ENCODE results near the gene UNC5A.

Gene UNC5A

DNA sequence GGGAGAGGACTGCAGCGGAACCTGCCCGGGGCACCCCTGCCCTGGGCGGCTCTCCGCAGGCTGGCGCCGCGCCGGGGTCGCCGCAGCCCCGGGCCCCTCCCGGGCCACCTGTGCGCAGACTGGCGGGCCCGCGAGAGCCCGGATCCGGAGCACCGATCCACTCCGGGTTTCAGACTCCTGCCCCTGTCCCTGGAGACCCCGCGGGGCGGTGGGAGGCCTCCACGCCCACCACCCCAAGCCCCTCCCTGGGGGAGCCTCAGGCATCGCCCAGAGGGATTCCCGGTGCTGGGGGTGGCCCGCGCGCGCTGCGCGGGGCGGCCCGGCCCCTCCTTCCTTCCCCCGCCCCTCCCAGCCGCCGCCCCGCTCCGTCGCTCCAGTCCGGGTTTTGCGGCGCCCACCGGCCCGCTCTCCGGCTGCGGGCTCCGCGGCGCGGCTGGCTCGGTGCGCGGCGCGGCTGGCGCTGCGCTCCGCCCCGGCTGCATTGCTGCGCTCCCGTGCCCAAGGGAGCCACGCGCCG, at the start of gene UNC5A:
Gene UNC5A, plus strand, starts transcription at position 479 of the 517 bp plus-strand sequence. CDS start 192 bp downstream, outside the sequence.
- peak in 1 of 3 experiments; percentile 36 for DNase-seq (ENCODE audit: low read depth in 2 of 3, low spot score in 2 of 3)

DNA sequence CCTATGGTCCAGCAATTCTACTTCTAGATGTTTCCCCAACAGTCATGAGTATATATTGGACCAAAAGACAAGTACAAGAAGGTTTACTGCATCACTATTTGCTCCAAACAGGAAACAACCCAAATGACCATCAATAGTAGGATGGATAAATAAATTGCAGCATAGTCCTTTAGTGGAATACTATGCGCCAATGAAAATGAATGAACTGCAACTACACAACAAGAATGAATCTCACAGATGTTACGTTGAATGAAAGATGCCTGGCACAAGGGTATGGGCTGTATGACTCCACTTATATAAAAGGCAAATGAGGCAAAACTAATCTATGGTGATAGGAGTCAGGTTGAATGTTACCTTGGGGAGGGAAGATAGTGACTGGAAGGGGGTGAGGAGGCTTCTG, 48.6 kb upstream of the UNC5A start:
- DNase-seq (ENCODE audit: low read depth in 2 of 3, low spot score in 2 of 3) = no peak

DNA sequence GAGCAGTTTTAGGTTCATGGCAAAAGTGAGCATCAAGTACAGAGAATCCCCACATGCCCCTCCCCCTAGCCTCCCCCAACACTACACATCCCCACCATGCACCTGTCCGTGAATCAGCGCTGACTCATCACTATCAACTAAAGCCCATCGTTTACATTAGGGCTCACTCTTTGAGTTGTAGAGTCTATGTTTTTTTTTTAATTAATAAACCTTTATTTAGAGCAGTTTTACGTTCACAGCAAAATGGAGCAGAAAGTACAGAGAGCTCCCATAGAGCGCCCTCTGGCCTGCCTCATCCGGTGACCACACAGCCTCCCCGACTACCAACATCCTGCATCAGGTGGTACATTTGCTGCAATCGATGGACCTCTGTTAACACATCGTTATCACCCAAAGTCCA, 47.9 kb upstream of the UNC5A start:
- DNase-seq (ENCODE audit: low read depth in 2 of 3, low spot score in 2 of 3) = no peak

DNA sequence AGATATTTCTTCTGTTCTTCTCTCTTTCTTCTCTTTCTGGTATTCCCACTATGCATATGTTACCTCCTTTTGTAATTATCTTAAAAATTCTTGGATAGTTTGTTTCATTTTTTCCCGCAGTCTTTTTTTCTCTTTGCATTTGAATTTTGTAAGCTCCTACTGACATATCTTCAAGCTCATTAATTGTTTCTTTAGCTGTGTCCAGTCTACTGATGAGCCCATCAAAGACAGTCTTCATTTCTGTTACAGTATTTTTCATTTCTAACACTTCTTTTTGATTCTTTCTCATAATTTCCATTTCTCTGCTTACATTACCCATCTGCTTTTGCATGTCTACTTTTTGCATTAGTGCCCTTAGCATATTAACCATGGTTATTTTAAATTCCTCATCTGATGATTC, 44.7 kb upstream of the UNC5A start:
- no peak for DNase-seq (ENCODE audit: low read depth in 2 of 3, low spot score in 2 of 3)

DNA sequence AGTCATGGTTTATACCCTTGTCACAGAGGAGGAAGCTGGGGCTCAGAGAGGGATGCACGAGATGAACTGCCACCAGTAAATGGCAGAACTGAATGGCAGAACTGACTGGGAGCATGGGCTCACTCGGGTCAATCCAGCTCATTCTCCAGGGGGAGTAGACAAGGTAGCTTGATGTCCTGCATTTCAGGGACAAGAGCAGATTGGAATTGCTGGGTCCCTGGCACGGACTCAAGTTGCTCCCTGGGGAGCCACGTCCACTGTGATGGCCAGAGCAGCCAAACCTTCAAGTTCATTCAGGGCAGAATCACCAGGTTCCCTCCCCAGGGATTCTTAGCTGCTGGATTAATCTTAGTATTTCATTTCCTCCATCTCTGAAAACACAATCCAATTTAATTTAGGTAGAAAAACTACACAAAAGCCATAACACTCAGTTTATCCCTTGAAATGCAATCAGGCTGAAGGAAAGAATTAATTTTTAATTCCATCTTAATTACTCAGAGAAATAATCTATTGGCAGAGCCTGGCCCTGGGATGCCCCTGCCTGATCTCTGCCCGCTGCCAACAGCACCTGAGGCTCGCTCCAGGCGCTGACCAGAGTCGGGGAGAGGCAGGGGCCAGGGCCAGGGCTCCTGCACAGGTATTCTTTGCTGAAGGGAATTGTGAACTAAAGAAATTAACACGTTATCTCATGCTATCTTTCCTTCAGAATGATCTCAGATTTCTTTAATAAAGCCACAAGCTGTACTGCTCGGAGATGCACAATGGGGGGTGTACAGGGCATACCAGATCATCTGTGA, 42.0 kb upstream of the UNC5A start:
- DNase-seq (ENCODE audit: low read depth in 2 of 3, low spot score in 2 of 3) = no peak

DNA sequence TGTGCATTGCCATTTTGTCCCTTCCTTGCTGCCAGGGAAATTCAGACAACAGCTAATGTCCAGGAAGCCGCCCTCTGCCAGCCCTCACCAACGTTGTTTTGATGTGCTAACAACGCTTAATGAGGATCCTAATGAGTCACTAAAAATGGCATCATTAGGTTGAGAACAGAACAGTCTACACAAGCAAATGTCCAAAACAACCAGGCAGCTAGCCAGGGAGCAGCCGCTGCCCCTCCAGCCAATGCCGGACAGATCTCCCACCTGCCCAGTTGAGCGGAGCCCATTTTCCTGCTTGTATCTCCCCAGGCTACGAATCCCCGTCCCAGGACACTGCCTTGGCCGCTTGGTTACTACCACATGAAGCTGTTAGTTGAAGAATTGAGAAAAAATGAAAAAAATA, 40.4 kb upstream of the UNC5A start:
- DNase-seq (ENCODE audit: low read depth in 2 of 3, low spot score in 2 of 3) = no peak

DNA sequence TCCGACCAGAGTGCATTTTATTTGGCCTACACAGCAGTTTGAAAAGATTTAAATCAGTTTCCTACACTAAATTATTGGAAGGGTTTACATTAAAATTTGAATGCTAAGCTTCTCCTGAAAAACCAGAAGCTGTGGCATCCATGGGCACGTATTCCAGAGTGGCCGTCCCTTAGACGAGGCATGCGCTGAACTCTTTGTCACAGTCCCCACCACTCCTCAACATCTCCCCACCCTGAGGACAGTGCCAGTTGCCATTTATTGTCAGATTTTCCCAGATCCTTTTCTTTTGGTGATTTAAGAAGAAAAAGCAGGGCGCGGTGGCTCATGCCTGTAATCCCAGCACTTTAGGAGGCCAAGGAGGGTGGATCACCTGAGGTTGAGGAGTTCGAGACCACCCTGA, 39.9 kb upstream of the UNC5A start:
- DNase-seq (ENCODE audit: low read depth in 2 of 3, low spot score in 2 of 3) = no peak

DNA sequence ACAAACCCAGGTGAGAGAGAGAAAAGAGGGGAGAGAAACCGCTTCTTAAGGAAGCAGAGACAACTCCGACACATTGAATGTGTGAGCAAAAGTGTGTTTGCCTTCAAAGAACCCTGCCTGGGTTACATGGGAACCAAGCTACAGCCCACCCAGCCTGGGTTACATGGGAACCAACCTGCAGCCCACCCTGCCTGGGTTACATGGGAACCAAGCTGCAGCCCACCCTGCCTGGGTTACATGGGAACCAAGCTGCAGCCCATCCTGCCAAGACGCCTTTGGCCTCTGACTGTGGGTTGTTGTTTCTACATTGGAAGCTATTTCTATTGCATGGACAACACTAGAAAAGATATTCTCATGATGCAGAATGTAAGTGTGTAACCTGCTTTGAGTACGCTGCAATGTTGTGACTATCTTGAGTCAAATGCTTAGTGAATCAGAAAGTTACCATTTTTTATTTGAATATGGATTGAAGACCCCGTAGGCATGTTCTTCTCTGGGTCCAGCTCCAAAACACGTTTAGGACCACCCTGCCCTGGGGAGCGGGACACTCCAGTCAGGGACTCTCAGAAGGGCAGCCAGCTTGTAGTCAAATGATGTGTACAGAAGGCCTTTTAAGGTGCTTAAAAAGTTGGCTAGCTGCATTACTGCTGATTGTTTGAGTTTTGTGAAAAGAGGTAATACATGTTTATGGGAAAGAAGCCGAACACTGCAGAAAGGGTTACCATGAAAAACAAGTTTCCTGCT, 39.1 kb upstream of the UNC5A start:
- DNase-seq (ENCODE audit: low read depth in 2 of 3, low spot score in 2 of 3) = no peak

DNA sequence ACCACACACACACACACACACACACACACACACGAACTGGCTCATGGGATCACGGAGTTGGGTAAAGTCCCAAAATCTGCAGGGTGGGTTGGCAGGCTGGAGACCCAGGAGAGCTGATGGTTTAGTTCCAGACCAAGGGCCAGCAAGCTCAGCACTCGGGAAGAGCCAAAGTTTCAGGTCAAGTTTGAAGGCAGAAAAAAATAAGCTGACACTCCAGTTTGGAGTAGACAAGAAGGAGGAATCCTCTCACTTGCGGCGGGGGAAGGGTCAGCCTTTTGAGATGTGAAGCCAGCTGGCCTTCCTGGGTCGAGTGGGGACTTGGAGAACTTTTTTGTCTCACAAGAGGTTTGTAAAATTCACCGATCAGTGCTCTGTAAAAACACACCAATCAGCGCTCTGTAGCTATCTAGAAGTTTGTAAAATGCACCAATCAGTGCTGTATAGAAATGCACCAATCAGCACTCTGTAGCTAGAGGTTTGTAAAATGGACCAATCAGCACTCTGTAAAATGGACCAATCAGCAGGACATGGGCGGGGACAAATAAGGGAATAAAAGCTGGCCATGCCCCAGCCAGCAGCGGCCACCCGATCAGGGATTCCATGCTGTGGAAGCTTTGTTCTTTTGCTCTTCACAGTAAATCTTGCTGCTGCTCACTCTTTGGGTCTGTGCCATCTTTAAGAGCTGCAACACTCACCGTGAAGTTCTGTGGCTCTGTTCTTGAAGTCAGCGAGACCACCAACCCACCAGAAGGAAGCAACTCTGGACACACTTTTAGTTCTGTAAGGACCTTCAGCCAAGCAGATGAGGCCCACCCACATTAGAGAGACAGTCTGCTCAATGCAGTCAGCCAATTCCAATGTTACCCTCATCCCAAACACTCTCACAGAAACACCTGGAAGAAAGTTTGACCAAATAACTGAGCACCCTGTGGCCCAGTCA, 37.8 kb upstream of the UNC5A start:
- no peak for DNase-seq (ENCODE audit: low read depth in 2 of 3, low spot score in 2 of 3)

DNA sequence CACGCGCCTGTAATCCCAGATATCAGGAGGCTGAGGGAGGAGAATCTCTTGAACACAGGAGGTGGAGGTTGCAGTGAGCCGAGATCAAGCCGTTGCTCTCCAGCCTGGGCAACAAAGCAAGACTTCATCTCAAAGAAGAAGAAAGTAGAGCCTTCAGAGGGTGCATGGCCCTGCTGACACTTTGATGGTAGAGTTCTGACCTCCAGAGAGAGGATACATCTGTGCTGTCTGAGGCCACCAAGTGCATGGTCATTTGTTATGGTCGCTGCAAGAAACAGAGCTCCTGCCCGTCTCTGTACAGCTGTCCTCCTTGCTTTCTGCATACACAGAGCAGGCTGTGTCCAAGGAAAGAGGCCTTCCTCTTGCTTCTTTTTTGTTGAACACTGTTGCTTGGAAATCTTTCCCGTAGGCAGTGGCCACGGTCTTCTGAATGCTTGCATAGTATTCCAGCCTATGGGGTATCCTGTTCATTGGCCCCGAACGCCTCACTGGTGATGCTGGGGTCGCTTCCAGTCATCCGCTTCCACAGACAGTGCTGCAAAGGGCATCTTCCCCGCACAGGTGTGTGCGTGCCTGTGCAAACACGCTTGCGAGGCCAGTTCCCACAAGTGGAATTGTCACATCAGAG, 36.8 kb upstream of the UNC5A start:
- DNase-seq (ENCODE audit: low read depth in 2 of 3, low spot score in 2 of 3) = no peak

DNA sequence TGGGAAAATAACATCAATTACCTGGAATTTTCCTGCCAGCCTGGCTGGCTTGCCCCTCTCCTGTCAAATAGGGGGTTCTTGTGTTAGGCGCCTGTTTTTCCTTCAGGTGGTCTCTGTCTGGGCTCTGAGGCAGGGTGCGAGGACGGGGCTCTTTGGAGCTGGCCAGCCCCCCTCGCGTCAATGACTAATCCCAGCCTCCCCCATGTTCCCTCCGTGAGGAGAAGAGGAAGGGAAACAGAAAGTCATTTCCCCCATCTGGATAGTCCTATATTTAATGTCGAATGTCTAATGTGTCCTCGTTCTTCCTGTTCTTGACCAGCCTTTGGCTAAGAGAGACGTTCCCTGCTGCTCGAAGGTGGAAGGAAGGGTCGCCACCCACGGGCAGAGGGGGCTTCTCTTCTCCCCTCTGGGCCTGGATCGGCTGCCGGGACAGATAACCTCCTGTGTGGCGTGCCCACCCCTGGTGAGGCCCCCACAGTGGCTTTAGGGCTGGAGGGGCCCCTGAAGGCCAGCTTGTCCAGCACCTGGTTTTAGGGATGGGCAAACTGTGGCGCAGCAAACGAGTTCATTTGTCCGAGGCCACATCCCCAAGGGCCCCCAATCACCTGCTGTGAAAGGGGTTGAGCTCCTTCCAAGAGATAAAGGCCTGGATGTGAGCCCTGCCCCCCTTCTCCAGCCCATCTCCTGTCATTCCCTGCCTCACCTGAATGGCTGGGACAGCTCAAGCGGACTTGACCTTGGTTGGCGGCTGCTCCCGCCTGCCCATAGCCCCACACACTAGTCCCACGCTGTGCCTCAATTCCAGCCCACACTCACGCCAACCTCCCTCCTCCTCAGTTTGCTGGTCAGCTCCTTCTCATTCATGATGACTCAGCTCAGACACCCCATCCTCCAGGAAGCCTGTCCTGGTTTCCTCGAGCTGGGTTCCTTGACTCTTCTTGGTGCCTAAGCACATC, 35.9 kb upstream of the UNC5A start:
- no peak for DNase-seq (ENCODE audit: low read depth in 2 of 3, low spot score in 2 of 3)

DNA sequence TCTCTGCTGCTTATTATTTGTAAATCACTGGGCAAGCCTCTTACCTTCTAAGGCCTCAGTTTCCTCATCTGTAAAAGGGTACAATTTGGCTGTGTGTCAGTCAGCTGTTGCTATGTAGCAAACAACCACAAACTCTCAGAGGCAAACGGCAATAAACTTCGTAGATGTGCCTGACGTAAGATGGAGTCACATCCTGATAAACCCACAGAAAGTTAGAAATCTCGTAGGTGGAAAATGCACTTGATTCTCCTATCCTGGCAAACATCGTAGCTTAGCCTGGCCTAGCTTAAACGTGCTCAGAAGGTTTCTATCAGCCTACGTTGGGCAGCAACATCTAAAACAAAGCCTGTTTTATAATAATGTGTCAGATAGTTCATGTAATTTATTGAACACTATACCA, 35.0 kb upstream of the UNC5A start:
- DNase-seq (ENCODE audit: low read depth in 2 of 3, low spot score in 2 of 3) = no peak

DNA sequence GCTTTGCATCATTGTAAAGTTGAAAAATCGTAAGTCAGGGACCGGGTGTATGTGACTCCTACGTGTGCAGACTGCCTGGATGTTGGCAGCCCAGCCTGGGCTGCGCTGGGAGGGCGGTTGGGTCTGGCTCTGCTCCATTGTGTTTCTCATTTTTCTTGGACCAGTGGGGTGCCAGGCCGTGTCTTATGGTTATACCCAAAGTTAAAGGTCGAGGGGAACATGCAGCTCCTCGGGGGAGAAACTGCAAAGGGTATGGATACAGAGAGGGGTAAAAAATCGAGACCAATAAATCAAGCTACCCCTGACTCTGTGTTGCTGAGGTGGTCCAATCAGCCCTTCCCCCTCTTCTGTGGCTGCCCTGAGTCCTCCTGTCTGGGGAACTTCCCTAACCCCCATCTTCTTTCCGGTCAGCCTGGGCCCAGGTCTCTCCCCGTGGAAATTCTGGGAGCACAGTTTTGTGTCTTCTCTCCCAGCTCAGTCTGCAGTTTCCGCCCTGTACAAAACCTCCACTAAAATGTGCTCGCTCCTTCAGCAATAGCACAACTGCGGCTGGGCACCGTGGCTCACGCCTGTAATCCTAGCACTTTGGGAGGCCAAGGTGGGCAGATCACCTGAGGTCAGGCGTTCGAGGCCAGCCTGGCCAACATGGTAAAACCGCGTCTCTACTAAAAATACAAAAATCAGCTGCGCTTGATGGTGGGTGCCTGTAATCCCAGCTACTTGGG, 34.1 kb upstream of the UNC5A start:
- DNase-seq (ENCODE audit: low read depth in 2 of 3, low spot score in 2 of 3) = no peak

DNA sequence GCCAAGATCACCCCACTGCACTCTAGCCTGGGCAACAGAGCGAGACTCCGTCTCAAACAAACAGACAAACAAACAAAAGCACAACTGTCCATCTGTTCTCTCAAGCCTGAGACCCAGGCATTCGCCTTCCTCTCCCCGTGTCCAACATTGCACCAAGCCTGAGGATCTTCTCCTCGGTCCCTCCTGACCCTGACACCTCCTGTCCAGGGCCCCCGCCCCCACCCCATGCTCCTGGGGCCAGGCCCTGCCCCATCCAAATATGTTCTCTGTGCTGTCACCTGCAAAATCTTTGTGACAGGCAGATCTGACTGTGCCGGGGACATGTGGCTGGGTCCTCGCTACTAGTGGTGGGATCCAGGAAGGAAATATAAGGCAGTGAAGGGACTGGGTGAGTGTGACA, 33.4 kb upstream of the UNC5A start:
- no peak for DNase-seq (ENCODE audit: low read depth in 2 of 3, low spot score in 2 of 3)

DNA sequence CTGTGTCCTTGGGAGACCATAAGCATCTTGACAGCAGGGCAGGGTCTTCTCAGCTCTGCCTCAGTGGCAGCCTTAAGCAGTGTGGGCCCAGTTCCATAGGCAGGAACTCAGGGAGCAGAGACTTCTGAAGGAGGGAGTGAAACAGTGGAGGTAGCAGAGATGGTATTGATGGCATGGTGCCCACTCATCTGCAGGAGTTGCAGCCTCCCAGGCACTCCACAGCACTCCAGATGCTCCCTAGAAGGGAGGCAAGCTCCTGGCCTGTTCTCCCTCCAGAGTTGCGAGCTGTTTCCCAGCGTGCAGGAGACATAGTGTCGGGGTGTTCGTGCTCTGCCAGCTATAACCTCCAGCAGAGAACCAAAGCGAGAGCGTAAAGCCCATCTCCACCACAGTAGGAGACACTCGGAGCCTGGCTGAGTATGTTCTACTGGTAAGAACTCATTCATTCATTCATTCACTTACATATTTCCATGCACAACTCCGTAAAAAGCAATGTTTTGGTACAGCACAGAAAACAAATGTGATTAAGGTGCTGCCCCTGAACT, 31.4 kb upstream of the UNC5A start:
- DNase-seq (ENCODE audit: low read depth in 2 of 3, low spot score in 2 of 3) = no peak

DNA sequence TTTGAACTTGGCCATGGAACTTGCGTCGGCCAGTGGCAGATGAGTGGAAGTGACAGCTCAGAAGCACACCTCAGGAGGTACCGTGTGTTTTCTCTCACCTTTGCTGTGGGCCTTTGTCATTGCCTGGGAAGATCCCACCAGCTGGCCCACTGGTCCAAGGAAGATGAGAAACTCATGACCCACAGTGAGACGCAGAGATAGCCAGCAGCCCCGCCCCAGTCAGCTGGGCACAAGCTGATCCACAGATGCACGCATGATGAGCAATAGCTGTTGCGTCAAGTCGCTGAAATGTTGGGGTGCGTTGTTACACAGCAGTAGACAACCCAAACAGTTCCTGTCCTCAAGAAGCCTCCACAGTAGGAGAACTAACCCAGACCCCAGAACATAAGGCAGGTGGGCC, 30.8 kb upstream of the UNC5A start:
- no peak for DNase-seq (ENCODE audit: low read depth in 2 of 3, low spot score in 2 of 3)

DNA sequence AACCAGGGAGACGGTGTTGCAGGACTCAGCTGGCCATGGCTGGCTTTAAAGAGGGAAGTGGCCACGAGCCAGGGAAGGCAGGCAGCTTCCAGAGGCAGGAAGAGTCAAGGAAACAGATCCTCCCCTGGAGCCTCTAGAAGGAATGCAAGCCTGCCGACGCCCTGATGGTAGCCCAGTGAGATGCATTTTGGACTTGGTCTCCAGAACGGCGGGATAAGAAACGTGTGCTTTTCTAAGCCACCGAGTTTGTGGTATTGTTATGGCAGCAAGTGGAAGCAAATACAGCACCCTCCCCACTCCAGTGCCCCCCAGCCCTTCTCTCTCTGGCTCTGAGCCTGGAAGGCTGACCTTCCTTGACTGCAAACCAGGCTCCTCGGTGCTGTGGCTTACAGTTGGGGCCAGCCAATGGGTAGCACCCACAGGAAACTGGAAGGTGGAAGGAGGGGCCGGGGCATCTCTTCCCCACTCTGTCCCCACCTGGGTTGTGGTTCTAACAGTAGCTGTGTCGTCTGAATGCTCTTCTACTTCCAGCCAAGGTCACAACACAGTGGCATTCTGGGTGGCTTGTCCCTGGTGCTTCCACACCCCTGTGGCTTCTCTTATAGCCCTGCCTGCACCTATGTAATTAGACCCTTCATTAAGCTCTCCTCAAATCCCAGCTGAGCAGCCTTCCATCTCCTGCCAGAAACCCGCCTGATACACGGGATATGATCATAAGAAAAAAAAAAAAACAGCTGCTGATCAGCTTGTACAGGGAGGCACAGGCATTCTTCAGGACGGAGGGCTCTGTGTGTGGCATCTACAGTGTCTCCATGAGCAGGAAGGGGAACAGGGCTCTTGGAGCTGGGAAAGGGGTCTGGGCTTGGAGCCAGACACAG, 29.9 kb upstream of the UNC5A start:
- no peak for DNase-seq (ENCODE audit: low read depth in 2 of 3, low spot score in 2 of 3)

DNA sequence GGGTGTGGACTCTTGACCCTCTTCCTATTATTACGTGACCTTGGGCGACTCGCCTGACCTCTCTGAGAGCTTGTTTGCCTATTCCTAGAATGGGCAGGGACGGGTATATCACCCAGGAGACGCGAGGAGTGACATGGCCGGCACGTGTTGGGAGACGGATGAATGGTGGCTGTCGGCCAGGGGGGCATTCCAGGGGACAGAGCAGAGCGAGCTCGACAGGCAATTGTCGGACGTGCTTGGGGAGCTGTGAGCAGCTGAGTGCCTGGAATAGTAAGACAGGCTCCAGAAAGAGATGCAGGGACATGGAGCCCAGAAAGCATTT, 29.3 kb upstream of the UNC5A start:
- no peak for DNase-seq (ENCODE audit: low read depth in 2 of 3, low spot score in 2 of 3)
